Ishikawa (cell line): ENCODE data around the gene TAF4.

Experiments
- CEBPB ChIP-seq: IDR thresholded peaks from 2 replicates; pipeline ENCODE4 v1.6.1; 2012
- CREB1 ChIP-seq: IDR thresholded peaks from 2 replicates; pipeline ENCODE4 v1.6.1; 2012; ENCODE audit warnings: low read depth
- EGR1 ChIP-seq: IDR thresholded peaks from 2 replicates; pipeline ENCODE4 v1.6.1; 2012
- EP300 ChIP-seq: IDR thresholded peaks from 2 replicates; pipeline ENCODE4 v1.6.1; 2012; ENCODE audit warnings: borderline replicate concordance
- FOXM1 ChIP-seq: IDR thresholded peaks from 2 replicates; pipeline ENCODE4 v1.6.1; 2012; ENCODE audit warnings: low read depth, borderline replicate concordance
- MAX ChIP-seq: IDR thresholded peaks from 2 replicates; pipeline ENCODE4 v1.6.1; 2012
- RAD21 ChIP-seq: IDR thresholded peaks from 2 replicates; pipeline ENCODE4 v1.6.1; 2012; ENCODE audit warnings: low read depth
- TAF1 ChIP-seq: IDR thresholded peaks from 2 replicates; pipeline ENCODE4 v1.6.1; 2012; ENCODE audit warnings: low read depth, mild to moderate bottlenecking
- TCF12 ChIP-seq: IDR thresholded peaks from 2 replicates; pipeline ENCODE4 v1.6.1; 2012; ENCODE audit warnings: low read depth
- TEAD4 ChIP-seq: IDR thresholded peaks from 2 replicates; pipeline ENCODE4 v1.6.1; 2012
- YY1 ChIP-seq: IDR thresholded peaks from 2 replicates; pipeline ENCODE4 v1.6.1; 2012; ENCODE audit warnings: low read depth
- ZBTB7A ChIP-seq: IDR thresholded peaks from 2 replicates; pipeline ENCODE4 v1.6.1; 2012; ENCODE audit warnings: low read depth
- TF ChIP-seq, protein P1 (sequence below): IDR thresholded peaks from 2 replicates; pipeline ENCODE4 v1.6.1; 2012; ENCODE audit warnings: low read depth, mild to moderate bottlenecking

GRCh38 chr20:61997372-61997771 lies 68.3 kb downstream of the TAF4 start:
- TF ChIP-seq, protein P1, sequence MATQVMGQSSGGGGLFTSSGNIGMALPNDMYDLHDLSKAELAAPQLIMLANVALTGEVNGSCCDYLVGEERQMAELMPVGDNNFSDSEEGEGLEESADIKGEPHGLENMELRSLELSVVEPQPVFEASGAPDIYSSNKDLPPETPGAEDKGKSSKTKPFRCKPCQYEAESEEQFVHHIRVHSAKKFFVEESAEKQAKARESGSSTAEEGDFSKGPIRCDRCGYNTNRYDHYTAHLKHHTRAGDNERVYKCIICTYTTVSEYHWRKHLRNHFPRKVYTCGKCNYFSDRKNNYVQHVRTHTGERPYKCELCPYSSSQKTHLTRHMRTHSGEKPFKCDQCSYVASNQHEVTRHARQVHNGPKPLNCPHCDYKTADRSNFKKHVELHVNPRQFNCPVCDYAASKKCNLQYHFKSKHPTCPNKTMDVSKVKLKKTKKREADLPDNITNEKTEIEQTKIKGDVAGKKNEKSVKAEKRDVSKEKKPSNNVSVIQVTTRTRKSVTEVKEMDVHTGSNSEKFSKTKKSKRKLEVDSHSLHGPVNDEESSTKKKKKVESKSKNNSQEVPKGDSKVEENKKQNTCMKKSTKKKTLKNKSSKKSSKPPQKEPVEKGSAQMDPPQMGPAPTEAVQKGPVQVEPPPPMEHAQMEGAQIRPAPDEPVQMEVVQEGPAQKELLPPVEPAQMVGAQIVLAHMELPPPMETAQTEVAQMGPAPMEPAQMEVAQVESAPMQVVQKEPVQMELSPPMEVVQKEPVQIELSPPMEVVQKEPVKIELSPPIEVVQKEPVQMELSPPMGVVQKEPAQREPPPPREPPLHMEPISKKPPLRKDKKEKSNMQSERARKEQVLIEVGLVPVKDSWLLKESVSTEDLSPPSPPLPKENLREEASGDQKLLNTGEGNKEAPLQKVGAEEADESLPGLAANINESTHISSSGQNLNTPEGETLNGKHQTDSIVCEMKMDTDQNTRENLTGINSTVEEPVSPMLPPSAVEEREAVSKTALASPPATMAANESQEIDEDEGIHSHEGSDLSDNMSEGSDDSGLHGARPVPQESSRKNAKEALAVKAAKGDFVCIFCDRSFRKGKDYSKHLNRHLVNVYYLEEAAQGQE, result no peak
- TF ChIP-seq CEBPB (no peak), RAD21 (no peak), EP300 (no peak), MAX (no peak), TCF12 (no peak), ZBTB7A (no peak), TEAD4 (no peak), EGR1 (no peak), CREB1 (no peak), YY1 (no peak), TAF1 (no peak), FOXM1 (no peak)
